ENCODE data around the gene CLPSL1.

The CLPSL1 gene

GRCh38 chr6:35759426-35759825 is 21.4 kb upstream of the CLPSL1 start:
- DNase-seq, result no peak

- no peak for DNase-seq
These were observed 15.1 kb upstream of the CLPSL1 start for GRCh38 chr6:35765739-35766138.

GRCh38 chr6:35769211-35769610 is 11.6 kb upstream of the CLPSL1 start:
- no peak for DNase-seq

GRCh38 chr6:35771343-35771627 is 9.5 kb upstream of the CLPSL1 start:
- DNase-seq, result no peak

- no peak for DNase-seq
These were observed 6.6 kb upstream of the CLPSL1 start for GRCh38 chr6:35774116-35774794.

GRCh38 chr6:35775031-35775430 is 5.8 kb upstream of the CLPSL1 start:
- no peak for DNase-seq

GRCh38 chr6:35776364-35777215 is 4.2 kb upstream of the CLPSL1 start, which contains the start of gene CLPSL2:
CLPSL2 (plus strand) TSS chr6:35776598; CDS start chr6:35776619, 21 bp downstream.
- DNase-seq, result no peak

- DNase-seq, result no peak
These were observed 3.3 kb upstream of the CLPSL1 start for GRCh38 chr6:35777356-35778102.

- DNase-seq, result no peak
These were observed 2.4 kb upstream of the CLPSL1 start for GRCh38 chr6:35778437-35778836.

- no peak for DNase-seq
These were observed 471 bp downstream of the CLPSL1 start for GRCh38 chr6:35781290-35781689.

GRCh38 chr6:35782424-35782823 is 1.6 kb downstream of the CLPSL1 start:
- DNase-seq, result no peak

- DNase-seq, result no peak
These were observed 3.4 kb downstream of the CLPSL1 start for GRCh38 chr6:35784200-35784599.

GRCh38 chr6:35786272-35786671 is 5.5 kb downstream of the CLPSL1 start:
- no peak for DNase-seq

- no peak for DNase-seq
These were observed 6.0 kb downstream of the CLPSL1 start for GRCh38 chr6:35786810-35787209.

- DNase-seq, result no peak
These were observed 6.7 kb downstream of the CLPSL1 start for GRCh38 chr6:35787266-35788218.

- DNase-seq, result no peak
These were observed 7.7 kb downstream of the CLPSL1 start for GRCh38 chr6:35788423-35788982.

- DNase-seq, result no peak
These were observed 9.9 kb downstream of the CLPSL1 start for GRCh38 chr6:35790683-35791082.

- no peak for DNase-seq
These were observed 14.0 kb downstream of the CLPSL1 start for GRCh38 chr6:35794536-35795452.

- no peak for DNase-seq
These were observed 14.7 kb downstream of the CLPSL1 start for GRCh38 chr6:35795453-35796071.

- no peak for DNase-seq
These were observed 15.4 kb downstream of the CLPSL1 start for GRCh38 chr6:35796236-35796635.

Measured in activated naive CD4-positive, alpha-beta T cell treated with Interleukin-2 at 50 U/mL for 16 hours (primary cell).